Gastroesophageal sphincter (tissue), 4 donors: Measurements from ENCODE around the gene NAA20. TPM values are rescaled to one million over a fixed set of nuclear protein-coding genes. Genes with fewer than 3 reads are reported as not detected.

Experiments
- ATAC-seq: fragments of 150-250 bp; one replicate; pipeline ENCODE4 v1.9.1; 2016; ENCODE audit warnings: mild to moderate bottlenecking, moderate library complexity
- H3K27ac ChIP-seq, 4 donors: fragments of 200-600 bp; sonication (generic) in 3 of 4; 1 replicate in 3 of 4; 2 replicates in 1 of 4; pipeline ENCODE4 v1.5.1; 2016 to 2019
- H3K27me3 ChIP-seq: fragments of 200-600 bp; sonication (generic); one replicate; pipeline ENCODE4 v1.5.1; 2019
- H3K36me3 ChIP-seq, 2 donors: fragments of 200-600 bp; sonication (generic); one replicate each; pipeline ENCODE4 v1.5.1; 2019; ENCODE audit warnings: control low read depth in 1 of 2
- H3K4me1 ChIP-seq, 3 donors: fragments of 200-600 bp; sonication (generic); 1 replicate in 2 of 3; 2 replicates in 1 of 3; pipeline ENCODE4 v1.5.1; 2016 to 2019; ENCODE audit warnings: control low read depth in 2 of 3
- H3K4me3 ChIP-seq, 2 donors: fragments of 200-600 bp; sonication (generic); one replicate each; pipeline ENCODE4 v1.5.1; 2019; ENCODE audit warnings: mild to moderate bottlenecking in 1 of 2, moderate library complexity in 1 of 2
- H3K9me3 ChIP-seq, 3 donors: fragments of 200-600 bp; sonication (generic); one replicate each; pipeline ENCODE4 v1.5.1; 2017 to 2019; ENCODE audit warnings: control low read depth in 2 of 3
- CTCF ChIP-seq, 4 experiments: fragments of 200-600 bp in 2 of 4; fragments of 450-650 bp in 2 of 4; sonication (generic) in 1 of 4; IDR thresholded peaks; one replicate each; pipeline ENCODE4 v1.5.1; 2017 to 2019; ENCODE audit warnings: antibody characterized with exemption in 4 of 4, mild to moderate bottlenecking in 2 of 4, moderate library complexity in 2 of 4
- EP300 ChIP-seq: sonication (generic); formaldehyde crosslinking; IDR thresholded peaks from one replicate; pipeline ENCODE4 v1.6.1; 2017; ENCODE audit warnings: antibody characterized with exemption, mild to moderate bottlenecking
- POLR2A ChIP-seq, 2 donors: fragments of 450-650 bp; IDR thresholded peaks; one replicate each; pipeline ENCODE4 v1.6.1; 2017; ENCODE audit warnings: antibody characterized with exemption in 2 of 2, mild to moderate bottlenecking in 2 of 2, moderate library complexity in 1 of 2
- POLR2AphosphoS5 ChIP-seq: sonication (generic); formaldehyde crosslinking; IDR thresholded peaks from one replicate; pipeline ENCODE4 v1.6.1; 2017; ENCODE audit warnings: antibody characterized with exemption
- WGBS, 2 donors: methylation state at CpG; one replicate each; pipeline ENCODE4 v1.1.5; 2018; ENCODE audit warnings: low coverage in 1 of 2; 5-methylcytosine and 5-hydroxymethylcytosine counted together
- total RNA-seq, 4 donors: library from RNA; depleted of rRNA; stranded (reverse); fragments of >200 nt; gene quantifications; one replicate each; pipeline ENCODE4 v1.1.0, GENCODE V29; 2016

The NAA20 gene
- total RNA-seq, 4 donors from 2014 or later: 22.7 to 47.0 (median 31.0) TPM

GRCh38 chr20:19986419-19986818, 30.7 kb upstream of the NAA20 start:
- H3K9me3 ChIP-seq: no peaks in the 10 kb centered on the region
- H3K4me3 ChIP-seq: no peak overlapping the region
- peak; percentile 81 for ATAC-seq
- 12 to 13% methylated on average over 5 to 6 of the region's 6 CpGs for WGBS, 2 donors
- H3K4me1 ChIP-seq: peaks cover 5 to 87% (median 8%) of the 10 kb centered on the region in 3 donors
- no peaks in the 10 kb centered on the region for H3K27me3 ChIP-seq
- peak overlapping the region; percentile 16 to 54 (median 31) for H3K27ac ChIP-seq
- TF ChIP-seq POLR2AphosphoS5: no peak
- TF ChIP-seq CTCF (IDR thresholded peaks at IDR 0.05): no peak
- TF ChIP-seq EP300: no peak
- TF ChIP-seq POLR2A (IDR thresholded peaks at IDR 0.05): no peak
- peaks cover 0 to 17% of the 10 kb centered on the region in 2 donors for H3K36me3 ChIP-seq

GRCh38 chr20:19987046-19987445, 30.1 kb upstream of the NAA20 start:
- WGBS, 2 donors: 60 to 74% methylated on average over 3 to 4 of the region's 4 CpGs
- TF ChIP-seq POLR2AphosphoS5 (no peak), POLR2A (IDR thresholded peaks at IDR 0.05) (no peak), CTCF (IDR thresholded peaks at IDR 0.05) (no peak), EP300 (no peak)
- H3K4me3 ChIP-seq: no peak overlapping the region
- peak overlapping the region in 3 of 4 donors; percentile 16 to 54 (median 25) for H3K27ac ChIP-seq
- no peaks in the 10 kb centered on the region for H3K27me3 ChIP-seq
- H3K9me3 ChIP-seq: no peaks in the 10 kb centered on the region
- no peak for ATAC-seq
- H3K36me3 ChIP-seq: peaks cover 0 to 19% of the 10 kb centered on the region in 2 donors
- peaks cover 5 to 87% (median 12%) of the 10 kb centered on the region in 3 donors for H3K4me1 ChIP-seq

- ATAC-seq: no peak
- peaks cover 16 to 89% (median 34%) of the 10 kb centered on the region in 3 donors for H3K4me1 ChIP-seq
These were observed 26.3 kb upstream of the NAA20 start for GRCh38 chr20:19990850-19991249.

GRCh38 chr20:19991308-19991707, 25.9 kb upstream of the NAA20 start:
- Histone ChIP-seq H3K27me3 (no peaks in the 10 kb centered on the region), H3K9me3 (no peaks in the 10 kb centered on the region), H3K4me1 (peaks cover 16 to 89% (median 34%) of the 10 kb centered on the region in 3 donors), H3K4me3 (no peak overlapping the region), H3K36me3 (peaks cover 0 to 27% of the 10 kb centered on the region in 2 donors), H3K27ac (no peak overlapping the region)
- ATAC-seq: no peak
- 17 to 20% methylated on average over 1 of the region's 1 CpG for WGBS, 2 donors
- TF ChIP-seq POLR2A (IDR thresholded peaks at IDR 0.05) (no peak), CTCF (IDR thresholded peaks at IDR 0.05) (no peak), EP300 (no peak), POLR2AphosphoS5 (no peak)

More at GRCh38 chr20:19990850-19991249, 26.3 kb upstream of the NAA20 start:
- peaks cover 0 to 23% of the 10 kb centered on the region in 2 donors for H3K36me3 ChIP-seq
- 82 to 83% methylated on average over 4 to 5 of the region's 5 CpGs for WGBS, 2 donors
- H3K27me3 ChIP-seq: no peaks in the 10 kb centered on the region
- H3K27ac ChIP-seq: no peak overlapping the region
- H3K4me3 ChIP-seq: no peak overlapping the region
- TF ChIP-seq POLR2AphosphoS5 (no peak), POLR2A (IDR thresholded peaks at IDR 0.05) (no peak), CTCF (IDR thresholded peaks at IDR 0.05) (no peak), EP300 (no peak)
- no peaks in the 10 kb centered on the region for H3K9me3 ChIP-seq

GRCh38 chr20:19991854-19992253, 25.3 kb upstream of the NAA20 start:
- TF ChIP-seq POLR2A (IDR thresholded peaks at IDR 0.05) (no peak), EP300 (no peak), POLR2AphosphoS5 (no peak), CTCF (IDR thresholded peaks at IDR 0.05) (no peak)
- Histone ChIP-seq H3K9me3 (no peaks in the 10 kb centered on the region), H3K27ac (peak overlapping the region in 1 of 4 donors; percentile 29), H3K27me3 (no peaks in the 10 kb centered on the region), H3K36me3 (peaks cover 0 to 33% of the 10 kb centered on the region in 2 donors), H3K4me3 (no peak overlapping the region), H3K4me1 (peaks cover 11 to 89% (median 34%) of the 10 kb centered on the region in 3 donors)
- no peak for ATAC-seq
- 50 to 76% methylated on average over 1 to 2 of the region's 2 CpGs for WGBS, 2 donors
